ENCODE data around the gene KLHL6. TPM values are rescaled to one million over a fixed set of nuclear protein-coding genes. Genes with fewer than 3 reads are reported as not detected.
"Not testable (repeated sequence)": the region's sequence is repeated elsewhere in the genome, so short reads cannot be mapped to it uniquely, and the experiment has no call there.

KLHL6 gene
- total and polyA plus RNA-seq, 4 donors = 1.5 to 3.0 (median 1.8) TPM

- peak overlapping the region; percentile 87 for H3K4me3 ChIP-seq (ENCODE audit: low read depth, low read length)
- H3K4me1 ChIP-seq (ENCODE audit: control insufficient read depth, insufficient read depth, low read length) = no peaks in the 10 kb centered on the region
- peak overlapping the region; percentile 95 for H3K27ac ChIP-seq (ENCODE audit: low read depth, low read length)
- DNase-seq (ENCODE audit: low read depth in 4 of 6, low spot score in 6 of 6) = peak in 1 of 6 donors; percentile 15
- peaks cover 8% of the 10 kb centered on the region for H3K36me3 ChIP-seq (ENCODE audit: control insufficient read depth, insufficient read depth, low read length)
- no peaks in the 10 kb centered on the region for H3K9me3 ChIP-seq (ENCODE audit: control insufficient read depth, insufficient read depth, low read length)
- no peaks in the 10 kb centered on the region for H3K27me3 ChIP-seq (ENCODE audit: control insufficient read depth, insufficient read depth, low read length)
- WGBS (ENCODE audit: insufficient coverage) = no CpG with 5 or more reads among the region's 3 CpGs
Measured at GRCh38 chr3:183448369-183449128, 107.0 kb downstream of the KLHL6 start.

GRCh38 chr3:183447206-183448001 lies 108.1 kb downstream of the KLHL6 start:
- Histone ChIP-seq H3K36me3 (ENCODE audit: control insufficient read depth, insufficient read depth, low read length) (peaks cover 4% of the 10 kb centered on the region), H3K9me3 (ENCODE audit: control insufficient read depth, insufficient read depth, low read length) (no peaks in the 10 kb centered on the region), H3K27me3 (ENCODE audit: control insufficient read depth, insufficient read depth, low read length) (no peaks in the 10 kb centered on the region), H3K27ac (ENCODE audit: low read depth, low read length) (peak overlapping the region; percentile 95), H3K4me3 (ENCODE audit: low read depth, low read length) (peak overlapping the region; percentile 87), H3K4me1 (ENCODE audit: control insufficient read depth, insufficient read depth, low read length) (no peaks in the 10 kb centered on the region)
- peak; percentile 89 to 99 (median 94) for DNase-seq (ENCODE audit: low read depth in 4 of 6, low spot score in 6 of 6)
- under 1% methylated on average over 48 of the region's 54 CpGs for WGBS (ENCODE audit: insufficient coverage)

- Histone ChIP-seq H3K9me3 (ENCODE audit: control insufficient read depth, insufficient read depth, low read length) (no peaks in the 10 kb centered on the region), H3K4me3 (ENCODE audit: low read depth, low read length) (peak overlapping the region; percentile 87), H3K36me3 (ENCODE audit: control insufficient read depth, insufficient read depth, low read length) (no peaks in the 10 kb centered on the region), H3K27ac (ENCODE audit: low read depth, low read length) (peak overlapping the region; percentile 95), H3K4me1 (ENCODE audit: control insufficient read depth, insufficient read depth, low read length) (no peaks in the 10 kb centered on the region), H3K27me3 (ENCODE audit: control insufficient read depth, insufficient read depth, low read length) (no peaks in the 10 kb centered on the region)
- WGBS (ENCODE audit: insufficient coverage) = no CpG with 5 or more reads among the region's 2 CpGs
- no peak for DNase-seq (ENCODE audit: low read depth in 4 of 6, low spot score in 6 of 6)
Measured at GRCh38 chr3:183446838-183447205, 108.7 kb downstream of the KLHL6 start.

- Histone ChIP-seq H3K27me3 (ENCODE audit: control insufficient read depth, insufficient read depth, low read length) (no peaks in the 10 kb centered on the region), H3K27ac (ENCODE audit: low read depth, low read length) (no peak overlapping the region), H3K4me1 (ENCODE audit: control insufficient read depth, insufficient read depth, low read length) (no peaks in the 10 kb centered on the region), H3K36me3 (ENCODE audit: control insufficient read depth, insufficient read depth, low read length) (no peaks in the 10 kb centered on the region), H3K4me3 (ENCODE audit: low read depth, low read length) (no peak overlapping the region), H3K9me3 (ENCODE audit: control insufficient read depth, insufficient read depth, low read length) (no peaks in the 10 kb centered on the region)
- WGBS (ENCODE audit: insufficient coverage) = no CpG with 5 or more reads among the region's 1 CpG
- no peak for DNase-seq (ENCODE audit: low read depth in 4 of 6, low spot score in 6 of 6)
Measured at GRCh38 chr3:183444748-183445147, 110.8 kb downstream of the KLHL6 start.

GRCh38 chr3:183443395-183444385 lies 111.8 kb downstream of the KLHL6 start:
- Histone ChIP-seq H3K4me1 (ENCODE audit: control insufficient read depth, insufficient read depth, low read length) (no peaks in the 10 kb centered on the region), H3K36me3 (ENCODE audit: control insufficient read depth, insufficient read depth, low read length) (no peaks in the 10 kb centered on the region), H3K4me3 (ENCODE audit: low read depth, low read length) (no peak overlapping the region), H3K27me3 (ENCODE audit: control insufficient read depth, insufficient read depth, low read length) (no peaks in the 10 kb centered on the region), H3K27ac (ENCODE audit: low read depth, low read length) (no peak overlapping the region), H3K9me3 (ENCODE audit: control insufficient read depth, insufficient read depth, low read length) (no peaks in the 10 kb centered on the region)
- DNase-seq (ENCODE audit: low read depth in 4 of 6, low spot score in 6 of 6) = peak in 1 of 6 donors; percentile 55
- 76% methylated on average over 6 of the region's 10 CpGs for WGBS (ENCODE audit: insufficient coverage)

GRCh38 chr3:183442994-183443393 lies 112.5 kb downstream of the KLHL6 start:
- Histone ChIP-seq H3K4me1 (ENCODE audit: control insufficient read depth, insufficient read depth, low read length) (no peaks in the 10 kb centered on the region), H3K36me3 (ENCODE audit: control insufficient read depth, insufficient read depth, low read length) (no peaks in the 10 kb centered on the region), H3K4me3 (ENCODE audit: low read depth, low read length) (no peak overlapping the region), H3K9me3 (ENCODE audit: control insufficient read depth, insufficient read depth, low read length) (no peaks in the 10 kb centered on the region), H3K27ac (ENCODE audit: low read depth, low read length) (no peak overlapping the region), H3K27me3 (ENCODE audit: control insufficient read depth, insufficient read depth, low read length) (no peaks in the 10 kb centered on the region)
- no CpG with 5 or more reads among the region's 1 CpG for WGBS (ENCODE audit: insufficient coverage)
- no peak for DNase-seq (ENCODE audit: low read depth in 4 of 6, low spot score in 6 of 6)

GRCh38 chr3:183440521-183440920 lies 115.0 kb downstream of the KLHL6 start:
- H3K27ac ChIP-seq (ENCODE audit: low read depth, low read length); H3K36me3 ChIP-seq (ENCODE audit: control insufficient read depth, insufficient read depth, low read length); H3K4me3 ChIP-seq (ENCODE audit: low read depth, low read length); H3K27me3 ChIP-seq (ENCODE audit: control insufficient read depth, insufficient read depth, low read length); DNase-seq (ENCODE audit: low read depth in 4 of 6, low spot score in 6 of 6); H3K4me1 ChIP-seq (ENCODE audit: control insufficient read depth, insufficient read depth, low read length); H3K9me3 ChIP-seq (ENCODE audit: control insufficient read depth, insufficient read depth, low read length): not testable (repeated sequence)
- no CpG with 5 or more reads among the region's 3 CpGs for WGBS (ENCODE audit: insufficient coverage)

GRCh38 chr3:183439515-183439914 lies 116.0 kb downstream of the KLHL6 start:
- no peak for DNase-seq (ENCODE audit: low read depth in 4 of 6, low spot score in 6 of 6)
- WGBS (ENCODE audit: insufficient coverage) = 86% methylated on average over 2 of the region's 3 CpGs
- no peak overlapping the region for H3K27ac ChIP-seq (ENCODE audit: low read depth, low read length)
- H3K36me3 ChIP-seq (ENCODE audit: control insufficient read depth, insufficient read depth, low read length) = no peaks in the 10 kb centered on the region
- no peaks in the 10 kb centered on the region for H3K27me3 ChIP-seq (ENCODE audit: control insufficient read depth, insufficient read depth, low read length)
- no peaks in the 10 kb centered on the region for H3K9me3 ChIP-seq (ENCODE audit: control insufficient read depth, insufficient read depth, low read length)
- H3K4me1 ChIP-seq (ENCODE audit: control insufficient read depth, insufficient read depth, low read length) = no peaks in the 10 kb centered on the region
- H3K4me3 ChIP-seq (ENCODE audit: low read depth, low read length) = no peak overlapping the region

- no peak overlapping the region for H3K27ac ChIP-seq (ENCODE audit: low read depth, low read length)
- DNase-seq (ENCODE audit: low read depth in 4 of 6, low spot score in 6 of 6) = no peak
- H3K4me3 ChIP-seq (ENCODE audit: low read depth, low read length) = no peak overlapping the region
- H3K27me3 ChIP-seq (ENCODE audit: control insufficient read depth, insufficient read depth, low read length) = no peaks in the 10 kb centered on the region
- WGBS (ENCODE audit: insufficient coverage) = 88% methylated on average over 1 of the region's 1 CpG
- H3K36me3 ChIP-seq (ENCODE audit: control insufficient read depth, insufficient read depth, low read length) = no peaks in the 10 kb centered on the region
- no peaks in the 10 kb centered on the region for H3K4me1 ChIP-seq (ENCODE audit: control insufficient read depth, insufficient read depth, low read length)
- no peaks in the 10 kb centered on the region for H3K9me3 ChIP-seq (ENCODE audit: control insufficient read depth, insufficient read depth, low read length)
Measured at GRCh38 chr3:183438735-183439134, 116.8 kb downstream of the KLHL6 start.
